Fibroblast of the aortic adventitia (primary cell): Measurements from ENCODE around the gene UBR2. TPM values are rescaled to one million over a fixed set of nuclear protein-coding genes. Genes with fewer than 3 reads are reported as not detected.
"Not testable (repeated sequence)": the region's sequence is repeated elsewhere in the genome, so short reads cannot be mapped to it uniquely, and the experiment has no call there.

ENCODE experiments used
- DNase-seq: peaks from one replicate; pipeline ENCODE4 v3.0.0-alpha.2; 2010; ENCODE audit warnings: low read depth
- H3K4me3 ChIP-seq: 2 replicates; pipeline ENCODE4 v1.5.1; 2011; ENCODE audit warnings: low read depth, mild to moderate bottlenecking, control low read depth, low read length, moderate library complexity
- CTCF ChIP-seq: IDR thresholded peaks from 2 replicates; pipeline ENCODE4 v1.5.1; 2011; ENCODE audit warnings: mild to moderate bottlenecking, low read length, control low read depth, inconsistent platforms; ENCODE audit not compliant: insufficient read depth
- total RNA-seq: library from RNA; depleted of rRNA; stranded (reverse); fragments of >200 nt; gene quantifications from 2 replicates; pipeline ENCODE4 v1.2.3, GENCODE V29; 2012; ENCODE audit warnings: low replicate concordance

The UBR2 gene
- total RNA-seq, 1 donor = 35.9 TPM

DNA sequence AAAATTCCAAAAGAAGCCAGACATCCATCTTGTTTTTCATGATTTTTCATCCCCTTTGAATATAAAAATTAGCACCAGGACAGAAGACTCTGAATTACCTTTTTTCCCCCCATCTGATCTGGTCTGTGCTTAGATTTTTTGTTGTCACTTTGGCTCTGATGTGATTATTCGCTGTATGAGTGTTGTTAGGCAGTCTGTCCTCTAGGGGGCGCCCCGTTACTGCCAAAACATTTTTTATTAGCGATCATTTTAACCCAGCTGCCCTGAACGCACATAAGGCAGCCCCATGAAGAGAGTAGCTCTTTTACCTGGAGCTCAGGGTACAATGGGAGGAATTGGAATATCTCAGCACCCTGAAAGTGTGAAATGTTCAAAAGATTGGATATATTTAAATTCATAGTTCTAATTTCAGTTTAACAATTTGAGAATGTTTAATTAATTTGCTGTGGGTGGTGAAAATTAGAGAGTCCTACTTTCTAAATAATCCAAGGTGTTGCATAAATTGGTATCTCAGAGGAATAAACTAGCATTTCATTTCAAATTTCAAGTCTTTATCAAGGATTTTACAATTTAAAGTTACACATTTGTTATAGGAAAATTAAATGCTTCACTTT lies 97.8 kb downstream of the UBR2 start:
- no peak overlapping the region for H3K4me3 ChIP-seq
- TF ChIP-seq CTCF = peak; percentile 80
- DNase-seq = peak; percentile 79

DNA sequence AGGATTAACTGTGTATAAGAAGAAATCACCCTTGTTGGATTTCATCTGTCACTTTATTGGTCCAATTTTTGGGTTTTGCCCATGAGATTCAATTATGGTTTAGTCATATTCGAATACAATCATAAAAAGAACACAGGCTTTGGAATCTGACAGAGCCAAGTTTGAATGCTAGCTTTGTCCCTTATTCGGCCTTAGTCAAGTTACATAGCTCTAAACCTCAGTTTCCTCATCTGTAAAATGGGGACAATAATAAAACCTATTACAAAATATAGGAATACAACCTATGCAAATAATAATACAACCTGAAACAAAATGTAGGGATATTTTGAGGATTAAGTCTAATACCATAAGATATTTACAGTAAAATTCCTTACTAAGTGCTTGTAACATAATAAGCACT lies 100.9 kb downstream of the UBR2 start:
- no peak for DNase-seq
- no peak for TF ChIP-seq CTCF
- H3K4me3 ChIP-seq = no peak overlapping the region

GRCh38 chr6:42674368-42674767 lies 110.5 kb downstream of the UBR2 start:
- not testable (repeated sequence) for DNase-seq, H3K4me3 ChIP-seq

DNA sequence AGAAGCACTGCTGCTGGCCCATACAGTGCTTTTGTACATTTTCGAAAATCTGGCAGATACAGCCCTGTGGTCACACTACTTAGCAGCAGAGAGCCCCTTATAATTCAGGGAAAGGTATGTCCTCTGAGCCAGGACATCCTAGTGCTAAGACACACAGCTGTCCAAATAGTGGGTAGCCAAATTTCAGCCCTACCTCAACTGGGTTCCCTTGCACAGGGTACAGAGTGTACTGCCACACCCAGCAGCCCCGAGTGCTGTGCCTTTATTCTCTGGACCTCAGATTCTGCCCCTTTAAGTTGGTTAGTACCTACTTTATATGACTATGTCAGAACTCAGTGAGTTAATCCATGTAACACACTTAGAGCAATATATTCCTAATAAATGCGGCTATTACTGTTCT lies 111.0 kb downstream of the UBR2 start:
- TF ChIP-seq CTCF = no peak
- DNase-seq = no peak
- H3K4me3 ChIP-seq = no peak overlapping the region

DNA sequence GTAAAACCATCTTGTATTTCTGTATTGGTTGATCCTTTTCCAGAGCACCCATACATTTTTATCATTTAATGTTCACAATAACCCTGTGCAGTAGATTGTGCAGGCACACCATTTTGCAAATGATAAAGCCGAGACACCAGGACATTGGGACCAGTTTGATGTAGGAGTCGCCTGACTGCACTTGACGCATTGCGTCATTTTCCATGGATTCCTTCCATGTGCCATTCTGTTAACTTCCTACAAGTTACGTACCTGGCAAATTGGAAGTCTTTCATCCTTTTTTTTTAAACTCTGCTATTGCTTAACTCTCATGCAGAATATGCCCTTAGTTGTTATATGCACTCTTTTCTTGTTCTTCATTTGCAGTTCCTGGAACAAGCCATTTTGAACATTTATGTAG lies 115.5 kb downstream of the UBR2 start:
- no peak for DNase-seq
- no peak overlapping the region for H3K4me3 ChIP-seq
- TF ChIP-seq CTCF = no peak

- H3K4me3 ChIP-seq = no peak overlapping the region
- no peak for DNase-seq
- TF ChIP-seq CTCF = no peak
Observed at GRCh38 chr6:42688281-42688680, 124.5 kb downstream of the UBR2 start.

- TF ChIP-seq CTCF = no peak
- no peak for DNase-seq
- no peak overlapping the region for H3K4me3 ChIP-seq
Observed at GRCh38 chr6:42689371-42689770, 125.5 kb downstream of the UBR2 start.
